ENCODE measurements around the gene RALBP1. TPM values are rescaled to one million over a fixed set of nuclear protein-coding genes. Genes with fewer than 3 reads are reported as not detected.

The RALBP1 gene
- total and polyA plus RNA-seq, 2 of the 8 experiments (the other 6 are each of a cell fraction or from before 2014, with no cell fraction given) = 40.3 to 67.8 TPM

DNA sequence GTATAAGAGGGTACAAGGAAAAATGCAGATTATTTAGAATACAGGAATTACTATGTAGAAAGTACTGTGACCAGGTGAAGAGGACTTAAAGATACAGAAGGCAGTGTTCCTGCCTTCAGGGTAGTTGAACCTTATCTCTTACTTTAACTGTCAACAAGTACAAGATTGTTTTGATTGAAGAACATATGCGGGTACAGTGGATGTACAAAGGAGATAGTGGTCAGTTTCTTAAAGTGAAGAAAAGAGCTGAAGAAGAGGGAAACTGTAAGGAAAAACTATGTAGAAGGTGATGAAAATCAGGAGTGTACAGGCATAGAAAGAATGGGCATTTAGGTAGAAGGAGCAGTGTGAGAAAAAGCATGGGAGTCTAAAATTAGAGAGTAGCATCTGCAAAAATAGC lies 2.2 kb downstream of the RALBP1 start:
- H4K91ac ChIP-seq (replicated peaks; ENCODE audit: insufficient read length, low read length) = no peak overlapping the region
- no peak overlapping the region for H2BK20ac ChIP-seq (ENCODE audit: low read length)
- no peak overlapping the region for H2BK120ac ChIP-seq (replicated peaks; ENCODE audit: low read depth, low read length)
- H3K18ac ChIP-seq (ENCODE audit: extremely low read depth, low read length) = no peak overlapping the region
- no peak overlapping the region for H2BK15ac ChIP-seq (ENCODE audit: low read length)
- H3K27me3 ChIP-seq (replicated peaks in 1 of 4; ENCODE audit: control insufficient read depth in 3 of 4, extremely low read depth in 1 of 4, insufficient read depth in 3 of 4, low read length in 3 of 4) = no peaks in the 10 kb centered on the region
- no peaks in the 10 kb centered on the region for H3K9me3 ChIP-seq (ENCODE audit: insufficient read depth in 2 of 2, low read depth in 1 of 2, low read length in 1 of 2)
- H3K23ac ChIP-seq (ENCODE audit: insufficient read length) = no peak overlapping the region
- H4K20me1 ChIP-seq (replicated peaks in 1 of 2; ENCODE audit: control insufficient read depth in 1 of 2, insufficient read depth in 2 of 2, low read length in 2 of 2) = no peaks in the 10 kb centered on the region
- H3K23me2 ChIP-seq (ENCODE audit: low read depth, low read length) = peaks cover 8% of the 10 kb centered on the region
- no peak overlapping the region for H2AK5ac ChIP-seq (ENCODE audit: low read depth, low read length)
- POLR2A ChIA-PET (ENCODE audit: partially characterized antibody) = interaction anchor here (1.1 kb wide), 1 partner anchor 11 kb away, joined by 3 read pairs; no protein-coding TSS in a partner anchor
- FAIRE-seq (no peak), DNase-seq (ENCODE audit: low read depth in 1 of 2, low spot score in 2 of 2) (no peak)
- H2AFZ ChIP-seq (ENCODE audit: low read length) = no peak overlapping the region
- no peak overlapping the region for H4K5ac ChIP-seq (ENCODE audit: insufficient read length, low read depth, low read length)
- H3K79me2 ChIP-seq (ENCODE audit: control insufficient read depth in 1 of 2, insufficient read depth in 2 of 2, low read length in 2 of 2) = peaks cover 4 to 67% of the 10 kb centered on the region in 2 experiments; a peak in 3 of 4 replicates
- H2BK12ac ChIP-seq (ENCODE audit: low read depth, low read length) = no peak overlapping the region
- no peak overlapping the region for H2BK5ac ChIP-seq (ENCODE audit: low read depth, low read length)
- H3K4me3 ChIP-seq (ENCODE audit: extremely low read depth in 1 of 4, insufficient read depth in 2 of 4, low read depth in 3 of 4, low read length in 4 of 4) = no peak overlapping the region
- H3K56ac ChIP-seq (replicated peaks; ENCODE audit: insufficient read length, low read depth, low read length) = no peak overlapping the region
- no peak overlapping the region for H3K14ac ChIP-seq (ENCODE audit: insufficient read length)
- H3K4me2 ChIP-seq (ENCODE audit: insufficient read depth in 1 of 2, low read depth in 2 of 2, low read length in 2 of 2) = no peak overlapping the region
- no peak overlapping the region for H3K4ac ChIP-seq (replicated peaks; ENCODE audit: insufficient read length, low read depth, low read length)
- peaks cover 2% of the 10 kb centered on the region; the same call in 1 of the 2 replicates for H3K79me1 ChIP-seq (ENCODE audit: low read depth, low read length)
- CTCF ChIA-PET (ENCODE audit: partially characterized antibody) = interaction anchor here (0.7 to 1.7 kb wide), 3 partner anchors 30 to 142 kb away, joined by 3 to 12 read pairs (median 3); no protein-coding TSS in a partner anchor
- no peak overlapping the region for H3K9ac ChIP-seq (replicated peaks in 1 of 4; ENCODE audit: extremely low read depth in 1 of 4, low read depth in 3 of 4, low read length in 3 of 4)
- H3K27ac ChIP-seq (ENCODE audit: low read depth, low read length) = no peak overlapping the region
- 91% methylated on average over 1 of the region's 1 CpG; no CpG with 5 or more reads in 1 of the 2 experiments for WGBS, 2 experiments (ENCODE audit: extremely low coverage in 1 of 2, insufficient coverage in 1 of 2, insufficient read length in 1 of 2, insufficient replicate concordance in 2 of 2, low coverage in 1 of 2, low lambda C conversion rate in 2 of 2, missing lambda C conversion rate in 1 of 2)
- H3K36me3 ChIP-seq (ENCODE audit: control insufficient read depth in 2 of 4, insufficient read depth in 4 of 4, low read length in 3 of 4) = no peaks in the 10 kb centered on the region; a peak in 1 of 8 replicates
- TF ChIP-seq, protein P1, sequence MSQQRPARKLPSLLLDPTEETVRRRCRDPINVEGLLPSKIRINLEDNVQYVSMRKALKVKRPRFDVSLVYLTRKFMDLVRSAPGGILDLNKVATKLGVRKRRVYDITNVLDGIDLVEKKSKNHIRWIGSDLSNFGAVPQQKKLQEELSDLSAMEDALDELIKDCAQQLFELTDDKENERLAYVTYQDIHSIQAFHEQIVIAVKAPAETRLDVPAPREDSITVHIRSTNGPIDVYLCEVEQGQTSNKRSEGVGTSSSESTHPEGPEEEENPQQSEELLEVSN (IDR thresholded peaks at IDR 0.05) = no peak
- TF ChIP-seq RAD21 (IDR thresholded peaks at IDR 0.05 in 1 of 2, conservative IDR thresholded peaks at IDR 0.05 in 1 of 2; ENCODE audit: low read depth in 2 of 2, low read length in 2 of 2) (no peak), JUND (IDR thresholded peaks at IDR 0.05; ENCODE audit: low read length) (no peak), EGR1 (IDR thresholded peaks at IDR 0.05; ENCODE audit: borderline replicate concordance, low read depth, low read length) (no peak), ASH2L (IDR thresholded peaks at IDR 0.05; ENCODE audit: low read length) (no peak), NANOG (IDR thresholded peaks at IDR 0.05; ENCODE audit: insufficient read depth, low read depth, low read length, poor library complexity, severe bottlenecking) (no peak), CTBP2 (IDR thresholded peaks at IDR 0.05; ENCODE audit: borderline replicate concordance, insufficient read depth, insufficient read length, low read length) (no peak), CHD1 (IDR thresholded peaks at IDR 0.05; ENCODE audit: low read depth, low read length) (no peak), POLR2AphosphoS5 (IDR thresholded peaks at IDR 0.05; ENCODE audit: low read depth, low read length) (no peak), SUZ12 (IDR thresholded peaks at IDR 0.05; ENCODE audit: low read length) (no peak), SP1 (IDR thresholded peaks at IDR 0.05; ENCODE audit: low read depth, low read length) (no peak), SRF (IDR thresholded peaks at IDR 0.05; ENCODE audit: low read depth, low read length) (no peak)
- TF ChIP-seq, protein P2, sequence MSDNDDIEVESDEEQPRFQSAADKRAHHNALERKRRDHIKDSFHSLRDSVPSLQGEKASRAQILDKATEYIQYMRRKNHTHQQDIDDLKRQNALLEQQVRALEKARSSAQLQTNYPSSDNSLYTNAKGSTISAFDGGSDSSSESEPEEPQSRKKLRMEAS (IDR thresholded peaks at IDR 0.05) = no peak
- peaks cover 0 to 6% (median 3%) of the 10 kb centered on the region in 4 experiments; a peak in 4 of 7 replicates for H3K4me1 ChIP-seq (replicated peaks in 1 of 4; ENCODE audit: control insufficient read depth in 3 of 4, insufficient read depth in 4 of 4, low read length in 3 of 4)
- H4K8ac ChIP-seq (ENCODE audit: extremely low read depth, insufficient read depth, low read length) = no peak overlapping the region

Data from H1 (cell line).